Esophagus muscularis mucosa (tissue), 4 donors: ENCODE data around the gene FAM107B. TPM values are rescaled to one million over a fixed set of nuclear protein-coding genes. Genes with fewer than 3 reads are reported as not detected.

Experiments
- DNase-seq: peaks from one replicate; pipeline ENCODE4 v3.0.0-alpha.2; 2017; ENCODE audit errors: extremely low spot score
- H3K27ac ChIP-seq, 4 donors: fragments of 200-600 bp; sonication (generic); replicated peaks in 1 of 4; 1 replicate in 3 of 4; 2 replicates in 1 of 4; pipeline ENCODE4 v1.5.1; 2016 to 2019; ENCODE audit warnings: mild to moderate bottlenecking in 1 of 4
- H3K27me3 ChIP-seq, 4 donors: fragments of 200-600 bp; sonication (generic); one replicate each; pipeline versions ENCODE4 v1.5.1 to v1.6.0; 2016 to 2019
- H3K36me3 ChIP-seq, 4 donors: fragments of 200-600 bp; sonication (generic); one replicate each; pipeline ENCODE4 v1.5.1; 2016 to 2019
- H3K4me1 ChIP-seq, 4 donors: fragments of 200-600 bp; sonication (generic); one replicate each; pipeline ENCODE4 v1.5.1; 2016 to 2019
- H3K4me3 ChIP-seq, 4 donors: fragments of 200-600 bp; sonication (generic); 1 replicate in 2 of 4; 2 replicates in 2 of 4; pipeline ENCODE4 v1.5.1; 2016 to 2019; ENCODE audit warnings: mild to moderate bottlenecking in 4 of 4, moderate library complexity in 1 of 4
- H3K9me3 ChIP-seq, 4 donors: fragments of 200-600 bp; sonication (generic); 1 replicate in 3 of 4; 2 replicates in 1 of 4; pipeline ENCODE4 v1.5.1; 2016 to 2019
- CTCF ChIP-seq, 3 experiments: fragments of 200-600 bp in 2 of 3; fragments of 450-650 bp in 1 of 3; sonication (generic) in 2 of 3; IDR thresholded peaks; one replicate each; pipeline ENCODE4 v1.5.1; 2017 to 2019; ENCODE audit warnings: antibody characterized with exemption in 3 of 3, mild to moderate bottlenecking in 2 of 3, moderate library complexity in 1 of 3
- EP300 ChIP-seq: sonication (generic); formaldehyde crosslinking; IDR thresholded peaks from one replicate; pipeline ENCODE4 v1.6.1; 2017; ENCODE audit warnings: antibody characterized with exemption
- POLR2A ChIP-seq: fragments of 450-650 bp; IDR thresholded peaks from one replicate; pipeline ENCODE4 v1.6.1; 2017; ENCODE audit warnings: antibody characterized with exemption, moderate library complexity, mild to moderate bottlenecking, low read depth
- POLR2AphosphoS5 ChIP-seq, 2 donors: sonication (generic); formaldehyde crosslinking; IDR thresholded peaks; one replicate each; pipeline ENCODE4 v1.6.1; 2017; ENCODE audit warnings: antibody characterized with exemption in 2 of 2
- WGBS: methylation state at CpG from one replicate; pipeline ENCODE4 v1.1.5; 2018; 5-methylcytosine and 5-hydroxymethylcytosine counted together
- intact Hi-C: fragments of 100-400 bp; cut with DNase I; formaldehyde crosslinking; loops from one replicate; pipeline ENCODE4 v1.15.1; 2023
- total RNA-seq, 4 donors: library from RNA; depleted of rRNA; stranded (reverse); fragments of >200 nt; gene quantifications; one replicate each; pipeline versions ENCODE4 v1.1.0 to v1.2.1, GENCODE V29; 2016

FAM107B gene
- total RNA-seq, 4 donors from 2014 or later, result 7.5 to 14.1 (median 9.4) TPM

DNA sequence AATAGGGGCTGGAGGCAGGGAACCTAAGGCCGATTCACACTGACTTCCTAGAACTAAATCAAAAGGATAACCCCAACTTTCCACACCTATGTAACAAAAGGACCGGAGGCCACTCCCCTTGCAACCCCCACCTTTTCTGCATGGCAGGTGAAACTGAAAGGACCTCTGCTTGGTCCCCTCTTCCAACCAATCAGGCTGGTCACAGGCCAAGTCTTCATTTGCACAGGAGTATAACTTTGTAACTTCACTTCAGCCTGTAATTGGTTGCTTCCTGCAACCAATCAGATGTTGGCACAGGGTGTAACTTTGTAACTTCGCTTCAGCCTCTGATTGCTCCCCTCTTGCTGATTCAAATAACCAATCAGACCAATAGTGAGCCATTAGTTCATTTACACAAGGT, 190.0 kb downstream of the FAM107B start:
- no peak for DNase-seq
- Histone ChIP-seq H3K27me3 (no peaks in the 10 kb centered on the region), H3K27ac (no peak overlapping the region), H3K4me3 (no peak overlapping the region), H3K36me3 (no peaks in the 10 kb centered on the region), H3K9me3 (no peaks in the 10 kb centered on the region), H3K4me1 (peaks cover 0 to 17% (median 12%) of the 10 kb centered on the region in 4 donors)
- intact Hi-C loops, result no loop called here
- 90% methylated on average over 3 of the region's 3 CpGs for WGBS
- TF ChIP-seq POLR2A, result no peak

- peaks cover 0 to 17% (median 12%) of the 10 kb centered on the region in 4 donors for H3K4me1 ChIP-seq
- no peak overlapping the region for H3K27ac ChIP-seq
- H3K4me3 ChIP-seq, result no peak overlapping the region
- no peaks in the 10 kb centered on the region for H3K9me3 ChIP-seq
- TF ChIP-seq POLR2A (no peak), CTCF (IDR thresholded peaks at IDR 0.05) (no peak), EP300 (no peak), POLR2AphosphoS5 (IDR thresholded peaks at IDR 0.05) (no peak)
- intact Hi-C loops, result no loop called here
- DNase-seq, result no peak
- H3K27me3 ChIP-seq, result no peaks in the 10 kb centered on the region
- WGBS, result 89% methylated on average over 4 of the region's 4 CpGs
- no peaks in the 10 kb centered on the region for H3K36me3 ChIP-seq
These were observed 190.7 kb downstream of the FAM107B start for GRCh38 chr10:14583967-14584366.

- no peak for DNase-seq
- Histone ChIP-seq H3K27ac (no peak overlapping the region), H3K9me3 (no peaks in the 10 kb centered on the region), H3K36me3 (no peaks in the 10 kb centered on the region), H3K4me3 (no peak overlapping the region), H3K4me1 (peaks cover 0 to 11% (median 7%) of the 10 kb centered on the region in 4 donors), H3K27me3 (no peaks in the 10 kb centered on the region)
- 94% methylated on average over 11 of the region's 11 CpGs for WGBS
- intact Hi-C loops, result no loop called here
- no peak for TF ChIP-seq CTCF (IDR thresholded peaks at IDR 0.05)
- TF ChIP-seq POLR2A, result no peak
- no peak for TF ChIP-seq POLR2AphosphoS5 (IDR thresholded peaks at IDR 0.05)
- no peak for TF ChIP-seq EP300
These were observed 191.4 kb downstream of the FAM107B start for GRCh38 chr10:14583252-14583651.

DNA sequence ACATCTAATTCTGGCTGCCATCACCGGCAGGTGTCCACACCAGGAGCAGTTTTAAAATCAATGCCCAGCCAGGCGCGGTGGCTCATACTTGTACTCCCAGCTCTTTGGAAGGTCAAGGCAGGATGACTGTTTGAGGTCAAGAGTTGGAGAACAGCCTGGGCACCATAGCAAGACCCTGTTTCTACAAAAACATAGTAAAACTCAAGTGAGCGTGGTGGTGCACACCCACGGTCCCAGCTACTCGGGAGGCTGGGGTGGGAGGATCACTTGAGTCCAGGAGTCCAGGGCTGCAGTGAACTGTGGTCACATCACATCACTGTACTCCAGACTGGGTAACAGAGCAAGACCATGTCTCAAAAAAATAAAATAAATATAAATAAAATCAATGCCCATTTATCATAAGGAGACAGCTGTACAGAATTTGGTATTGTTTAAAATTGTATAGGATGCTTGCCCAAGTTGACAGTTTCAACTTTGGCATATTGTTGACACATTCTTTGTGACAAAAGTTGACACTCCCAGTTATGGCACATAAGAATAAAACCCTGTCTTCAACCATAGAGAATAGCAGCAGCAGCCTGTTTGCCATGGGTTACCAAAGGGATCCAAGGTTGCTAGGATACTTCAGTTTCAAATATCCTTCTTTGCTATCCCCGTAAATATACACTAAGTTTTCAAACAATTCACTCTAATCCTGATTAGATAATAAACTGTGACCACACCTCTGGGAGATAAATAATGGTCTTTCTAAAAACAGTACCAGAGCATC, 193.0 kb downstream of the FAM107B start:
- TF ChIP-seq CTCF (IDR thresholded peaks at IDR 0.05) (no peak), POLR2A (no peak)
- DNase-seq, result no peak
- WGBS, result 94% methylated on average over 5 of the region's 7 CpGs
- Histone ChIP-seq H3K4me1 (peaks cover 0 to 6% (median 0%) of the 10 kb centered on the region in 4 donors), H3K27ac (no peak overlapping the region), H3K27me3 (no peaks in the 10 kb centered on the region), H3K9me3 (no peaks in the 10 kb centered on the region), H3K4me3 (no peak overlapping the region), H3K36me3 (no peaks in the 10 kb centered on the region)
- intact Hi-C loops, result no loop called here

GRCh38 chr10:14580671-14581332, 193.9 kb downstream of the FAM107B start:
- H3K9me3 ChIP-seq, result no peaks in the 10 kb centered on the region
- intact Hi-C loops, result no loop called here
- H3K4me1 ChIP-seq, result peaks cover 0 to 6% (median 0%) of the 10 kb centered on the region in 4 donors
- H3K4me3 ChIP-seq, result no peak overlapping the region
- TF ChIP-seq EP300 (no peak), POLR2AphosphoS5 (IDR thresholded peaks at IDR 0.05) (no peak), POLR2A (no peak), CTCF (IDR thresholded peaks at IDR 0.05) (no peak)
- no peaks in the 10 kb centered on the region for H3K27me3 ChIP-seq
- 87% methylated on average over 13 of the region's 13 CpGs for WGBS
- no peak overlapping the region for H3K27ac ChIP-seq
- H3K36me3 ChIP-seq, result no peaks in the 10 kb centered on the region
- no peak for DNase-seq
